ENCODE data around the gene TPPP. TPM values are rescaled to one million over a fixed set of nuclear protein-coding genes. Genes with fewer than 3 reads are reported as not detected.

The TPPP gene
- total RNA-seq, 1 donor from 2014 or later: 2.2 TPM

DNA sequence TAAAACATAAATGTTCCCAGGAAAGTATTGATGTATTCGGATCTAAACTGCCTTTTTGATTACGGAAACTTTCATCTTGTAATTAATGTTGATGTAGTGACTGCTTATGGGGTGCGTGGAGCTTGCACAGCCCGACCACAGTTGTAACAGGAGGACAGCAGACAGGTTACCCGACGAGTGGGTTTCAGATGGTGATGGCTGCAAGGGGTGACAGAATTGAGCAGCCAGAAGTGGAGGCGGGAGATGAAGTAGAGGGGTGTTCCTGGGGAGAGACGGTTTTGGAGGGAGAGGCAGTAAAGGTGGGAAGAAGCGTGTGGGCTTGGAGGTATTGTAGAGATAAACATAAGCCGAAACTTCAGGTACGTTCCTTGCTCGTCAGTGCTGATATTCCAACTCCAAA, 75.3 kb downstream of the TPPP start:
- TF ChIP-seq, protein P1, sequence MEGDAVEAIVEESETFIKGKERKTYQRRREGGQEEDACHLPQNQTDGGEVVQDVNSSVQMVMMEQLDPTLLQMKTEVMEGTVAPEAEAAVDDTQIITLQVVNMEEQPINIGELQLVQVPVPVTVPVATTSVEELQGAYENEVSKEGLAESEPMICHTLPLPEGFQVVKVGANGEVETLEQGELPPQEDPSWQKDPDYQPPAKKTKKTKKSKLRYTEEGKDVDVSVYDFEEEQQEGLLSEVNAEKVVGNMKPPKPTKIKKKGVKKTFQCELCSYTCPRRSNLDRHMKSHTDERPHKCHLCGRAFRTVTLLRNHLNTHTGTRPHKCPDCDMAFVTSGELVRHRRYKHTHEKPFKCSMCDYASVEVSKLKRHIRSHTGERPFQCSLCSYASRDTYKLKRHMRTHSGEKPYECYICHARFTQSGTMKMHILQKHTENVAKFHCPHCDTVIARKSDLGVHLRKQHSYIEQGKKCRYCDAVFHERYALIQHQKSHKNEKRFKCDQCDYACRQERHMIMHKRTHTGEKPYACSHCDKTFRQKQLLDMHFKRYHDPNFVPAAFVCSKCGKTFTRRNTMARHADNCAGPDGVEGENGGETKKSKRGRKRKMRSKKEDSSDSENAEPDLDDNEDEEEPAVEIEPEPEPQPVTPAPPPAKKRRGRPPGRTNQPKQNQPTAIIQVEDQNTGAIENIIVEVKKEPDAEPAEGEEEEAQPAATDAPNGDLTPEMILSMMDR (IDR thresholded peaks at IDR 0.05; ENCODE audit: insufficient read depth, low read depth, low read length): no peak
- no peak for TF ChIP-seq EZH2 (IDR thresholded peaks at IDR 0.05; ENCODE audit: insufficient read depth, low read length)
- Histone ChIP-seq H3K79me2 (ENCODE audit: insufficient read depth, low read length) (peaks cover 54% of the 10 kb centered on the region), H3K4me2 (ENCODE audit: low read length) (no peak overlapping the region), H3K27me3 (ENCODE audit: insufficient read depth, low read length) (no peaks in the 10 kb centered on the region), H3K4me1 (ENCODE audit: insufficient read depth, low read length) (no peaks in the 10 kb centered on the region), H3K36me3 (ENCODE audit: insufficient read depth, low read length) (peaks cover 4% of the 10 kb centered on the region), H3K27ac (ENCODE audit: low read depth, low read length) (no peak overlapping the region), H3K4me3 (ENCODE audit: insufficient read depth, low read depth, low read length) (no peak overlapping the region), H2AFZ (ENCODE audit: low read depth, low read length) (no peak overlapping the region), H3K9me3 (ENCODE audit: insufficient read depth, low read depth, low read length) (no peaks in the 10 kb centered on the region), H4K20me1 (ENCODE audit: insufficient read depth, low read length) (peaks cover 7% of the 10 kb centered on the region), H3K9ac (ENCODE audit: low read length) (no peak overlapping the region)
- H3K36me3 Mint-ChIP-seq (ENCODE audit: low read depth, unreplicated experiment): peaks cover 16% of the 10 kb centered on the region
- H3K27ac Mint-ChIP-seq (ENCODE audit: unreplicated experiment): no peak overlapping the region
- no peak for FAIRE-seq
- peaks cover 2% of the 10 kb centered on the region for H3K27me3 Mint-ChIP-seq (ENCODE audit: low read depth, unreplicated experiment)
- peaks cover 12% of the 10 kb centered on the region for H3K4me1 Mint-ChIP-seq (ENCODE audit: low read depth, unreplicated experiment)
- no peak for DNase-seq (ENCODE audit: low read depth)
- H3K9me3 Mint-ChIP-seq (ENCODE audit: unreplicated experiment): peaks cover 3% of the 10 kb centered on the region
- H3K4me3 Mint-ChIP-seq (ENCODE audit: unreplicated experiment): no peak overlapping the region

DNA sequence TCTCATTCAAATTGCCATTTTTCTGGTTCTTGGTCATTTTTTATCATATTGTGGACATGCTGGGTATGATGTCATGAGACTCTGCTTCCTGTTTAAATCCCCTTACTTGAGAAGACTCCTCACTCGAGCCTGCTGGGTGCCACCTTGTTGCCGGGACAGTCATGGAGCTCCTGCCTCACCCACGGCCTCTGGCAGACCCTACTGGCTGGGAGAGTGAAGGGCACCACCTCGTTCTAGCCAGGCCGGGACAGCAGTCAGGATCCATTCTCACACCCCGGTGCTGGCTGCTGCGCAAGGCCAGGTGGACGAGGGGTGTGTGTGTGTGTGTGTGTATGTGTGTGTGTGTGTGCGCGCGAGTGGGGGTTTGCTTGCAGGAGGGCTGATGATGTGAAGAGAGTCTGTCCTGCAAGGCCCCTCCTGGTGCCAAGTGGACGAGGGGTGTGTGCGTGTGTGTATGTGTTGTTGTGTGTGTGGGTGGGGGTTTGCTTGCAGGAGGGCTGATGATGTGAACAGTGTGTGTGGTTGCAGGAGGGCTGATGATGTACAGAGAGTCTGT, 76.6 kb downstream of the TPPP start:
- Histone ChIP-seq H3K4me2 (ENCODE audit: low read length) (no peak overlapping the region), H3K27ac (ENCODE audit: low read depth, low read length) (no peak overlapping the region), H3K9me3 (ENCODE audit: insufficient read depth, low read depth, low read length) (no peaks in the 10 kb centered on the region), H3K79me2 (ENCODE audit: insufficient read depth, low read length) (peaks cover 59% of the 10 kb centered on the region), H3K4me3 (ENCODE audit: insufficient read depth, low read depth, low read length) (no peak overlapping the region), H3K4me1 (ENCODE audit: insufficient read depth, low read length) (peaks cover under 1% of the 10 kb centered on the region), H3K36me3 (ENCODE audit: insufficient read depth, low read length) (peaks cover 4% of the 10 kb centered on the region), H3K27me3 (ENCODE audit: insufficient read depth, low read length) (no peaks in the 10 kb centered on the region), H4K20me1 (ENCODE audit: insufficient read depth, low read length) (peaks cover 7% of the 10 kb centered on the region), H2AFZ (ENCODE audit: low read depth, low read length) (peak overlapping the region; percentile 2), H3K9ac (ENCODE audit: low read length) (no peak overlapping the region)
- Mint-ChIP-seq H3K4me3 (ENCODE audit: unreplicated experiment) (no peak overlapping the region), H3K27ac (ENCODE audit: unreplicated experiment) (peak overlapping the region; percentile 49), H3K9me3 (ENCODE audit: unreplicated experiment) (peaks cover 3% of the 10 kb centered on the region), H3K27me3 (ENCODE audit: low read depth, unreplicated experiment) (no peaks in the 10 kb centered on the region), H3K4me1 (ENCODE audit: low read depth, unreplicated experiment) (peaks cover 13% of the 10 kb centered on the region), H3K36me3 (ENCODE audit: low read depth, unreplicated experiment) (peaks cover 8% of the 10 kb centered on the region)
- no peak for FAIRE-seq
- no peak for DNase-seq (ENCODE audit: low read depth)
- TF ChIP-seq, protein P1 (IDR thresholded peaks at IDR 0.05; ENCODE audit: insufficient read depth, low read depth, low read length): no peak
- TF ChIP-seq EZH2 (IDR thresholded peaks at IDR 0.05; ENCODE audit: insufficient read depth, low read length): no peak

Data from astrocyte (in vitro differentiated cells and primary cell).